HL-60/S4 (cell line): ENCODE measurements around the gene MYD88.

ENCODE experiments used
- in situ Hi-C: fragments of 300-500 bp; cut with MboI; formaldehyde crosslinking; loops from 2 replicates; pipeline ENCODE4 v1.14.3; 2022; ENCODE audit warnings: low sequenced_read_pairs

The MYD88 gene

GRCh38 chr3:38163117-38163840 lies 24.8 kb downstream of the MYD88 start:
- in situ Hi-C loops, result no loop called here

DNA sequence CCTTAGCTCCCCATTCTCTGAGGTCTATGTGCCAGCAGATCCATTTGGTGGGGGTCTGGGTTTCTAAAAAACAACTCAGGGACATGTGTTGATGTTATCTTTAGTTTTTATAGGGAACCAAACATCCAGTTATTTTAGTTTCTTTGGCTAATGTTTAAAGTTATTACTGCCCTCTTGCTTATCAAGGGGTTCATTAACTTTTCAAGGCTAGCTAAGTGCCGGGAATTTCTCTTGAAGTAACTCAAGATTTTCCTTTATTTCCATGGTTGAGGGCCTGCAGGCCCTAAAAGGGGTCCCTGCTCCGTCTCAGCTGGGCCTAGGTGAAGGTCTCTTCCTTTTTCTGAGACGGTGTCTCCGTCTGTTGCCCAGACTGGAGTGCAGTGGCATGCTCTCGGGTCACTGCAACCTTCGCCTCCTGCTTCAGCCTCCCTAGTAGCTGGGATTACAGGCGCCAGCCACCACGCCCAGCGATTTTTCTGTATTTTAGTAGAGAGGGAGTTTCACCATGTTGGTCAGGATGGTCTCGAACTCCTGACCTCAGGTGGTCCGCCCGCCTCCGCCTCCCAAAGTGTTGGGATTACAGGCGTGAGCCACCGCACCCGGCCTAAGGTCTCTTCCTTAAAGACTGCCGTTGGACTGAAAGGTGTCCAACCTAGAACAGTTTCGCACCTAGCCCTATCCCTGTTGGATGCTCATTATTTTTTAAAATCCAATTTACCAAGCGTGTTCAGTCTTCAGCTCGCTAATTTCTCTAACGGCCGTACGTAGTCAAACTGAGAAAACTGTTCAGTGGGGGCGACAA lies 25.6 kb downstream of the MYD88 start:
- in situ Hi-C loops, result no loop called here

GRCh38 chr3:38164643-38164951 lies 26.1 kb downstream of the MYD88 start:
- in situ Hi-C loops, result no loop called here

DNA sequence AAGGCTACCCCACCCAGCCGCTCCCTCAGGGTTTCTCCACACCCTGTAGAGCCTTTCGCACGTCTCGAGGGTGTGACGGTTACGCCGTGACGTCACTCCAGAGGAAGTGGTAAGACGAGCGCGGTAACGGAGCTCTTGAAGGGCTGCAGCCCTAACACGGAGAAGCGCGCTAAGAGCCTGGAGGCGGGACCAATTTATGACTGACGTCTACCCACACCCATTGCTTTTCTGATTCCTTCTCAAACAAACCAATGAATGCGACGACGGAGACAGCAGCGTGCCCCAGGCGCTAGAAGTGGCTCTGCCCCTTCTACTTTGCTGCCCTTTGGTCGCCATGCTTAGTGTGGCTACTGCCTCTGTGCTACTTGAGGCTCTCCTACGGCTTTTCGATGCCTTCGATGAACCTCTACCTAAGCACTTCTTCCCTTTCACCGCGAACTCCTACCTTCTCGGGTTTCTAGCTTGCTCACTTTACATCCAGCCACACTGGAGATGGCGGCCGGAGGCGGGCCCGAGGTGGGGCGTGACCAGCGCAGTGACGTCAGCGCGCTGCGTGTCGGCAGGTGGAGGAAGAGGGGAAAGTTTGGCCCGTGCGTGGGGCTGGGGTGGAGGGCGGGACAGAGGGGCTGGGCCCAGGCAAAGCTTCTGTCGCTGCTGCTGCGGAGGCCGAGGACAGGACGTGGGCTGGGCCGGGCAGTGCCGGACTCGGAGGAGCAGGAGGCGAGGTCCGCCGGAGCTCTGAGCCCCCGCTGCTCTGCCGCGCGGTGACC lies 26.7 kb downstream of the MYD88 start, which contains the start of gene OXSR1:
Gene OXSR1 (plus strand): TSS at position 586 of the 770 bp plus-strand sequence. CDS start 340 bp downstream, outside the sequence.
- in situ Hi-C loops, result no loop called here

DNA sequence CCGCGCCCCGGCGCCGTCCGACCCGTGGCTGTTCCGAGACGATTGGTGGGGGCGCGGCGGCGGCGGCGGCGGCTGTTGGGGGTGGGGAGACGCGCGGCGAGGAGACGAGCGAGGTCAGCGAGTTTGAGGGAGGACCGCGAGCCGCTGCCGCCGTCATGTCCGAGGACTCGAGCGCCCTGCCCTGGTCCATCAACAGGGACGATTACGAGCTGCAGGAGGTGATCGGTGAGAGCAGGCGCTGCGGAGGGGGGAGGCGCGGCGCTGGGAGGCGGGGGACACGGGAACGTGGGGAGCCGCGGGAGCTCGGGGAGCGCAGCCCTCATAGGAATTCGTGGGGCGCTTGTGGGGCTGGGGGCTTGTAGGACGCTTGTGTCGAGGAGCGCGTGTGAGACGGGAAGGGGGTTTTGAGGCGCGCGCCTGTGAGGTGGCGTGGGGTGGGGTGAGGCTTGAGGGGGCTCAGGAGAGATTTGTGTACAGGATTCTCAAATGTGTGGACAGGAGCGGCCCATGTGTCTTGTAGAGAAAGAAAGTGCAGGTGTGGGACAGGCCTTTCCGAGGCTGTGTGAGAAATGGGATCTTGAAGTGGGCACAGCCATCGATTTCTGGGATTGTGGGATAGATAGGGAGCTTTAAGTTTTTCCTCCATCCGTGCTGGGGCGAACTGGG lies 27.4 kb downstream of the MYD88 start:
- in situ Hi-C loops, result no loop called here

DNA sequence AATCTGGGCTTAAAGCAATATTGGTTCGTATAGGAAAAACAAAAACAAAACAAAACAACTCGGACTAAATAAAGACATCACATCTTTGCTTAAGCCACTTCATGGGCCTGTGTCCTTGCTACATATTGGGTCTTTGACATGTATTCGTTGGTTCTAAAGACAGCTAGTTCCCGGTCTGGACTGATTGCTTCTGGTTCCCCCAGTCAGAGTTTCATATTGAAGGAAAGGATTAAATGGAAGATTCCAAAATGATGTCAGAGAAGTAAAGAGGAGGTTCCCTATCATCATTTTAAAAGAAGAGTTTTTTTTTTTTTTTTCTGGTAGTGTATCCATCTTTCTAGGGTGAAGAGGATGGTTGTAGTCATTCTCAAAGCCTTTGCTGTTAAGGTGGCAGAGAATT lies 29.1 kb downstream of the MYD88 start:
- in situ Hi-C loops, result no loop called here

- in situ Hi-C loops, result no loop called here
Measured at GRCh38 chr3:38168151-38169026, 29.9 kb downstream of the MYD88 start.

DNA sequence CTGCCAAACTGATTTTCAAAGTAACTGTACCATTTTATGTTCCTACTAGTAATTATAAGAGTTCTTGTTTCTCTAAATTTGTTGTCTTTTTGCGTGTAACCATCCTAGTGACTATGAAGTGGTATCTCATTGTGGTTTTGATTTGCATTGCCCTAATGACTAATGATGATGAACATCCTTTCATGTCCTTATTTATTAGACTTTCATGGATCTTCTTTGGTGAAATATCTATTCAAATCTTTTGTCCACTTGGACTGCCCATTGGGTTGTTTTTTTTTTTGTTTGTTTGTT lies 30.5 kb downstream of the MYD88 start:
- in situ Hi-C loops, result no loop called here

DNA sequence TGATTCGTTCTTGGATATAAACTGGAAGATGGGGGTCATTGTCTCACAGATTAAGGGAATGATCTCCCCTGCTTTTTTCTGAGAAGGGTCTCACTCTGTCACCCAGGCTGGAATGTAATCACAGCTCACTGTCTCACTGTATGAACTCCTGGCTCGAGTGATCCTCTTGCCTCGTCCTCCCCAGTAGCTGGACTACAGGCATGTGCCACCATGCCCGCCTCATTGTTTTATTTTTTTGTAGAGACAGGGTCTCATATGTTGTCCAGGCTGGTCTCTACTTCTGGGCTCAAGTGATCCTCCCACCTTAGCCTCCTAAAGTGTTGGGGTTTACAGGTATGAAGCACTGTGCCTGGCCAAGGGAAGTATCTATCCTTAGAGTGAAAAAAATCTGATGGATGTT lies 32.3 kb downstream of the MYD88 start:
- in situ Hi-C loops, result no loop called here

GRCh38 chr3:38171622-38172021 lies 33.2 kb downstream of the MYD88 start:
- in situ Hi-C loops, result no loop called here

GRCh38 chr3:38173834-38174418 lies 35.5 kb downstream of the MYD88 start:
- in situ Hi-C loops, result no loop called here

- in situ Hi-C loops, result no loop called here
Measured at GRCh38 chr3:38177181-38177580, 38.7 kb downstream of the MYD88 start.

- in situ Hi-C loops, result no loop called here
Measured at GRCh38 chr3:38186781-38187180, 48.3 kb downstream of the MYD88 start.

DNA sequence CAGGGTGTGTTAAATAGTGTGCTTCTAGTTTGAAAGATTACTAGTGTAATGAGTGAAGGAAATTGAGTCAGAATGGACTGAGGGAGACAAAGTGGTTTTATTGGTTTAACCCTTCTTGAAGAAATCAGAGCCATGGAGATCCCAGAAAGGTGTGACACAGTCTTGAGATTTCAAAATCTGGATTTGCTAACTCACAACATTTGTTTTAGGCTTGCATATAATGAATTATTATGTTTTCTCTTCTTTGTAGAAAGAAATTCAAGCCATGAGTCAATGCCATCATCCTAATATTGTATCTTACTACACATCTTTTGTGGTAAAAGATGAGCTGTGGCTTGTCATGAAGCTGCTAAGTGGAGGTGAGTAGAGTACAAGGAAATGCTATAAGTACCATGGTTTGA lies 52.0 kb downstream of the MYD88 start:
- in situ Hi-C loops, result no loop called here
